SK-N-SH treated with all-trans-retinoic acid at 6 μM for 48 hours (cell line): ENCODE results near the gene KCNJ9.

ENCODE experiments used
- GLIS3 ChIP-seq: fragments of 250-450 bp; sonication (Bioruptor Pico); IDR thresholded peaks from 2 replicates; pipeline ENCODE4 v1.5.0; 2020; ENCODE audit warnings: mild to moderate bottlenecking, moderate library complexity
- TOX ChIP-seq: fragments of 250-450 bp; sonication (Bioruptor Pico); IDR thresholded peaks from 2 replicates; pipeline ENCODE4 v1.8.0; 2021; ENCODE audit warnings: mild to moderate bottlenecking, moderate library complexity, borderline replicate concordance
- TF ChIP-seq, protein P1 (sequence below): fragments of 250-450 bp; sonication (Bioruptor Pico); IDR thresholded peaks from 2 replicates; pipeline ENCODE4 v1.5.1; 2020; ENCODE audit warnings: low read depth, mild to moderate bottlenecking, moderate library complexity
- TF ChIP-seq, protein P2 (sequence below): fragments of 250-450 bp; sonication (Bioruptor Pico); IDR thresholded peaks from 2 replicates; pipeline ENCODE4 v1.8.0; 2021; ENCODE audit warnings: low read depth, mild to moderate bottlenecking, moderate library complexity, borderline replicate concordance

GRCh38 chr1:160098852-160099561, 17.7 kb downstream of the KCNJ9 start:
- TF ChIP-seq GLIS3 (CRISPR knock-in tag) = no peak
- TF ChIP-seq TOX (CRISPR knock-in tag) = no peak
- TF ChIP-seq, protein P1, sequence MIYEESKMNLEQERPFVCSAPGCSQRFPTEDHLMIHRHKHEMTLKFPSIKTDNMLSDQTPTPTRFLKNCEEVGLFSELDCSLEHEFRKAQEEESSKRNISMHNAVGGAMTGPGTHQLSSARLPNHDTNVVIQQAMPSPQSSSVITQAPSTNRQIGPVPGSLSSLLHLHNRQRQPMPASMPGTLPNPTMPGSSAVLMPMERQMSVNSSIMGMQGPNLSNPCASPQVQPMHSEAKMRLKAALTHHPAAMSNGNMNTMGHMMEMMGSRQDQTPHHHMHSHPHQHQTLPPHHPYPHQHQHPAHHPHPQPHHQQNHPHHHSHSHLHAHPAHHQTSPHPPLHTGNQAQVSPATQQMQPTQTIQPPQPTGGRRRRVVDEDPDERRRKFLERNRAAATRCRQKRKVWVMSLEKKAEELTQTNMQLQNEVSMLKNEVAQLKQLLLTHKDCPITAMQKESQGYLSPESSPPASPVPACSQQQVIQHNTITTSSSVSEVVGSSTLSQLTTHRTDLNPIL (CRISPR knock-in tag) = no peak
- TF ChIP-seq, protein P2, sequence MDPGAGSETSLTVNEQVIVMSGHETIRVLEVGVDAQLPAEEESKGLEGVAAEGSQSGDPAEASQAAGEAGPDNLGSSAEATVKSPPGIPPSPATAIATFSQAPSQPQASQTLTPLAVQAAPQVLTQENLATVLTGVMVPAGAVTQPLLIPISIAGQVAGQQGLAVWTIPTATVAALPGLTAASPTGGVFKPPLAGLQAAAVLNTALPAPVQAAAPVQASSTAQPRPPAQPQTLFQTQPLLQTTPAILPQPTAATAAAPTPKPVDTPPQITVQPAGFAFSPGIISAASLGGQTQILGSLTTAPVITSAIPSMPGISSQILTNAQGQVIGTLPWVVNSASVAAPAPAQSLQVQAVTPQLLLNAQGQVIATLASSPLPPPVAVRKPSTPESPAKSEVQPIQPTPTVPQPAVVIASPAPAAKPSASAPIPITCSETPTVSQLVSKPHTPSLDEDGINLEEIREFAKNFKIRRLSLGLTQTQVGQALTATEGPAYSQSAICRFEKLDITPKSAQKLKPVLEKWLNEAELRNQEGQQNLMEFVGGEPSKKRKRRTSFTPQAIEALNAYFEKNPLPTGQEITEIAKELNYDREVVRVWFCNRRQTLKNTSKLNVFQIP (CRISPR knock-in tag) = no peak
